GM06990 (cell line): ENCODE measurements around the gene APBB2.

Experiments
- DNase-seq: peaks from one replicate; pipeline ENCODE4 v3.0.0-alpha.2; 2011; ENCODE audit not compliant: insufficient read length; ENCODE audit errors: extremely low read depth
- H3K27me3 ChIP-seq: replicated peaks from 2 replicates; pipeline ENCODE4 v1.6.0; 2011; ENCODE audit warnings: low read length; ENCODE audit not compliant: control insufficient read depth, insufficient read depth
- H3K36me3 ChIP-seq: 2 replicates; pipeline ENCODE4 v1.5.1; 2011; ENCODE audit warnings: low read length; ENCODE audit not compliant: control insufficient read depth, insufficient read depth
- H3K4me3 ChIP-seq: replicated peaks from 2 replicates; pipeline ENCODE4 v1.5.1; 2011; ENCODE audit warnings: low read depth, mild to moderate bottlenecking, control low read depth, low read length
- TF ChIP-seq, protein P1 (sequence below): IDR thresholded peaks from 2 replicates; pipeline ENCODE4 v1.5.1; 2011; ENCODE audit warnings: low read length, control low read depth, mild to moderate bottlenecking, inconsistent platforms; ENCODE audit not compliant: insufficient read depth, poor library complexity, severe bottlenecking

Gene APBB2

DNA sequence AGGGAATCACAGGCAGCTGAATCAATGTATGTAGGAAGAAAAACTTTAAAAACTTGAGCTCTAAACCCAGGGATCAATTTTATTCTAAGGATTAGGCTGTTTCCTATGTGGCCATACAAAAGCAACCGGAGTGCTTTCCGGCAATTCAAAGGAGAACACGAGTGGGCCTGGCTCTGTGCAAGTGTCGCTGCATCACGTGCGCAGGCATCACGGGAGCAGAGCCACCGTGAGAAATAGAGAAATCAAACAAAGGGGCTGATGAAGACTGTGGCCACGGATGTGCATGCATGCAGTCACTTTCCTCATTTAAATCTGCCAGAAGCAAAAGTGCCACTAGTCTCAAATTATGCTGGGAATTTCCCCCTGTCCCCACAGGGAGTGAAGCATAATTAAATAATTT is 267.7 kb downstream of the APBB2 start:
- Histone ChIP-seq H3K36me3 (no peaks in the 10 kb centered on the region), H3K27me3 (no peaks in the 10 kb centered on the region), H3K4me3 (no peak overlapping the region)
- TF ChIP-seq, protein P1, sequence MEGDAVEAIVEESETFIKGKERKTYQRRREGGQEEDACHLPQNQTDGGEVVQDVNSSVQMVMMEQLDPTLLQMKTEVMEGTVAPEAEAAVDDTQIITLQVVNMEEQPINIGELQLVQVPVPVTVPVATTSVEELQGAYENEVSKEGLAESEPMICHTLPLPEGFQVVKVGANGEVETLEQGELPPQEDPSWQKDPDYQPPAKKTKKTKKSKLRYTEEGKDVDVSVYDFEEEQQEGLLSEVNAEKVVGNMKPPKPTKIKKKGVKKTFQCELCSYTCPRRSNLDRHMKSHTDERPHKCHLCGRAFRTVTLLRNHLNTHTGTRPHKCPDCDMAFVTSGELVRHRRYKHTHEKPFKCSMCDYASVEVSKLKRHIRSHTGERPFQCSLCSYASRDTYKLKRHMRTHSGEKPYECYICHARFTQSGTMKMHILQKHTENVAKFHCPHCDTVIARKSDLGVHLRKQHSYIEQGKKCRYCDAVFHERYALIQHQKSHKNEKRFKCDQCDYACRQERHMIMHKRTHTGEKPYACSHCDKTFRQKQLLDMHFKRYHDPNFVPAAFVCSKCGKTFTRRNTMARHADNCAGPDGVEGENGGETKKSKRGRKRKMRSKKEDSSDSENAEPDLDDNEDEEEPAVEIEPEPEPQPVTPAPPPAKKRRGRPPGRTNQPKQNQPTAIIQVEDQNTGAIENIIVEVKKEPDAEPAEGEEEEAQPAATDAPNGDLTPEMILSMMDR = no peak
- no peak for DNase-seq

DNA sequence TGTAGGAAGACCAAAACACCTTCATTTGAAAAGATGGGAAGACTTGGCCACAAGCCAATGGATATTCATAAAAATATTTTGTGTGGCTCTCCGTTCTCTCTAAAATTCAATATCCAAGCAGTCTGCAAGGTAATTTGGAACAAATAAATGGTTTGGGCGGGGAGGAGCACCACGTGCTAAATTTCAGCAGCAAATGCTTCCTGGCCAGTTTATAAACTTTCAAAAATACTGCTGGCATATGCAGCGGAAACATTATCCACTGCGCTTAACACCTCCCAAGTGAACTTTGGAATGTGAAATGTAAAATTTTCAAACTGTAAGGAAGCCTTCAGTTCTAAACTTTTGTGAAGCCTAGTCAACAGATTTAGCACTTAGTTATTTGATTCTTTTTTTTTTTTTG is 273.6 kb downstream of the APBB2 start:
- H3K4me3 ChIP-seq = no peak overlapping the region
- TF ChIP-seq, protein P1 = no peak
- H3K36me3 ChIP-seq = no peaks in the 10 kb centered on the region
- no peak for DNase-seq
- H3K27me3 ChIP-seq = no peaks in the 10 kb centered on the region

DNA sequence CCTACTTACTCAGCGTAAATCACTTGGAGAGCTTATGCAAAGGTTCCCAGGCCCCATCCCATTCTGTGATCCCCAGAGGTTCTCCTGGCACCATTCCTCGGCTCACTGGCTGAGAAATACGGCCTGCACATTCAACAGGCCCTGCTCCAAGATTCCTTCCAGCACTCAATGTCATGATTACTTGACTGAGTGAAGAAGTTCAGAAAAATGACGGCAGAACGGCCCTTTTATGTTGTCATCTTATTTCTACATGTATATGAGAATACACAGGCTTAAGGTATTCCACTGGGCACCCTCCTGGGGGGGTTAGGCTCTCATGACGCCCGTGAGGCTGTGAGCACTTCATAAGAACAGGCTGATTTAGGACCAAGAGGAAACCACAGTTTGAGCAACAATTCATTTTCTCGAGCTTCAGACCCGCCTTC is 274.0 kb downstream of the APBB2 start:
- TF ChIP-seq, protein P1 = no peak
- Histone ChIP-seq H3K36me3 (no peaks in the 10 kb centered on the region), H3K27me3 (no peaks in the 10 kb centered on the region), H3K4me3 (no peak overlapping the region)
- DNase-seq = no peak

DNA sequence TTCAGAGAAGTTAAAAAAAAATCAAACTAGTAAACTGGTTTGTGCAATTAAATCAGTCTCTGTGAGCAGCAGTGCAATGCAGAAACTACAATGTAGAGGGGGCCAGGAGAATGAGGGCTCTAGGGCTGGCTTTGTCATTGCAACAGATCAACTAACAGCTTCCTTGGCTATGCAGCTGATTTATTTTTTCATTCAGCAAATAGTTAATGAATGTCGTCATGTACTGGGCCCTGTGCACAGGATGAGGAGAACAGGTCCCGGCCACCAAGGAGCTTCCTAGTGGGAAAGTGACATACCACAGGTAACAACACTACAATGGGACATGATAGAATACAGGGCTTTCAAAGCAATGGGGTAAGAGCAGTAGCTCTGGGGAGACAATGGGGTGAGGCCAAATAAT is 274.5 kb downstream of the APBB2 start:
- TF ChIP-seq, protein P1 = no peak
- Histone ChIP-seq H3K27me3 (no peaks in the 10 kb centered on the region), H3K36me3 (no peaks in the 10 kb centered on the region), H3K4me3 (no peak overlapping the region)
- DNase-seq = no peak

DNA sequence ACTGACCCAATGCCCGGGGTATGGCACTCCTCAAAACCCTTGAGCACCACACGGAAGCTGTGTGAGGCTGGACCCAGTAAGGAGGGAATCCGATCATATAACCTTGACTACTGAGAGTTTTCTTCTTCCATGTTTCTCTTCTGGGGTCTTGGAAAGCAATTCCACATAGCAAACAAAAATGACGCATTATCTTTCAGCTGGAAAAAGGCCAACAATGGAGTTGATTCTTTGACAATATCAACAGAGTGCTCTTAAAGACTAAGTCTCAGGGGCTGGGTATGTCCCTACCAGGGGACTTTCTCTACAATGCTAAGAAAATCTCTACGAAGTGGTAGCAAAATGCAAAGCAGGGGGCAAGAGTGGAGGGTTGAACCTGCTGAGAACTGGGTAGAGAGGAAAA is 276.0 kb downstream of the APBB2 start:
- Histone ChIP-seq H3K4me3 (no peak overlapping the region), H3K27me3 (no peaks in the 10 kb centered on the region), H3K36me3 (no peaks in the 10 kb centered on the region; the same call in 1 of the 2 replicates)
- DNase-seq = no peak
- TF ChIP-seq, protein P1 = no peak

DNA sequence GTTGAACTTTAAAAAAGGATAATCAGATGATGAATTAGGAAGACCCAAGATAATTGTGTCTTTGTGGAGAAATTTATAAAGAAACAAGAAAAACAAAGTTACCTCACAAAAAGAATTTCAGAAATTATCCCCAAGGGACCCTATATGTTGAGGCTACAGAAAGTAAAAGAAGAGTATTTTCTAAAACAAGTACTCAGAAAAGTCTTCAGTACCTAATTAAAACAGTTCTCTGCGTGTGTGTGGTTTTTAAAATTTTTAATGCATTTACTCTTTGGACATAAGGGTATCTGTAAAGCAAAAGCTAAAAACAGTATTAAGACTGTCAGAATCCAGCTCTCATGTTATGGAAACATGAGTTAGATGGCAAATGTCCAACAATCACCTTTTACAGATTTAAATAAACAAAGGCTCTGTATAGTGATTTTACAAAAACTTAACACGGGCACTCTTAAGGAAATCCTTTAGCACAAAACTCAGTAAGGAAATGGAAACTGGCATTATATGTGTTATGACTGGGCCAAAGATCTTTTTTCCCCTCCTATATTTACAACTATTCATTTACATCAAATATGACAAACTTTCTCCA is 277.1 kb downstream of the APBB2 start:
- Histone ChIP-seq H3K27me3 (no peaks in the 10 kb centered on the region), H3K4me3 (no peak overlapping the region), H3K36me3 (no peaks in the 10 kb centered on the region; the same call in 1 of the 2 replicates)
- DNase-seq = no peak
- TF ChIP-seq, protein P1 = no peak
